ENCODE results near the gene GCN1.

DNA sequence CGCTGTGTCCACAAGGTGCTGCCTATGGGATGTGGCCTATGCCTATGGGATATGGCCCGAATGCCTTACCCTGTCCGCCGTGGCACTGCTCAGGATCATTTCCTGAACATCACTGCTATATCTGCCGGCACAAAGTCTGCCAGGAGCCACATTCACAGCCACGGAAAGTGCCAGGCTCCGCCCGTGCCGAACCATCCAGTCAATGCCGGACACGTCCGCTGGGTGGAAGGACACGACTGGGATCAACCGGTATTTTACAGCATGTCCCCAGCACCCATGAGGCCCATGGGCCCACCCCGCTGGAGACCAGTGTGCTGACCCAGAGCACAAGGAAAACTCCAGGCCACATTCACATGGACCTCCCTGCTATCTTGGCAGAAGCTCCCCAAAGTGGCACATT is 63.4 kb downstream of the GCN1 start:
- TF ChIP-seq POLR2A (IDR thresholded peaks at IDR 0.05; ENCODE audit: low read depth, low read length) (no peak), POLR2AphosphoS5 (IDR thresholded peaks at IDR 0.05; ENCODE audit: low read depth, low read length) (no peak)

Measured in GM12892 (cell line).